Fibroblast of peridontal ligament (primary cell): ENCODE data around the gene C16orf54.
"Not testable (repeated sequence)": the region's sequence is repeated elsewhere in the genome, so short reads cannot be mapped to it uniquely, and the experiment has no call there.

ENCODE experiments used
- DNase-seq: peaks from one replicate; pipeline ENCODE4 v3.0.0-alpha.2; 2010; ENCODE audit errors: extremely low read depth

The C16orf54 gene

DNA sequence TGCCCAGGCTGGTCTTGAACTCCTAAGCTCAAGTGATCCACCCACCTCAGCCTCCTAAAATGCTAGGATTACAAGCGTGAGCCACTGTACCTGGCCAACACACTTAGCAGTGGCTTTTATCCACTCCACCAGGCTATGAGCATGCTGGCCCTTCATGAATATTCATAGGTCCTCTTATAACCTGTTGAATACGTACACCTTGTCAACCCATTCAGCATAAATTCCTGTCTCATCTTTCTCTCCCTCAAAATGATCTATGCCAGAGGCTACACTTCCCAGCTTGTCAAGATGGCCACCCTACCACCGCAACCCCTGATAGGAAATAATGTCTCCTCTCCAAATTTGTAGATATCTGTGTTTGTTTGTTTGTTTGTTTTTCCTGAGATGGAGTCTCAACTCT is 21.3 kb upstream of the C16orf54 start:
- DNase-seq: no peak

DNA sequence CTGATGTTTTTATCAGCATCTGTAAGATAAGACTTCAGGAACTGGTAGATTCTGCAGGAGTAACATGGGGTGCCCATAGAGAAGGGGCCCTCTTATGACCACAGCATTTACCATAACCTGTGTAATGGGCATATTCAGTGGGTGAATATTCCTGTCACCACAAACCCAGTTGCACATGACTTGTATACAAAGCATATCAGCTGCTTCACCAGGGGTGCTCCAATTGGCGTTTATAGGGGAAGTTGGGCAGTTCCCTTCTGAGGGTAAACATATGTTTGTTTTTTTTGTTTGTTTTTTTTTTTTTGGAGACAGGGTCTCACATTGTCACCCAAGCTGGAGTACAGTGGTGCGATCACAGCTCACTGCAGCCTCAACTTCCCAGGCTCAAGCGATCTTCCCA is 20.8 kb upstream of the C16orf54 start:
- DNase-seq: no peak

DNA sequence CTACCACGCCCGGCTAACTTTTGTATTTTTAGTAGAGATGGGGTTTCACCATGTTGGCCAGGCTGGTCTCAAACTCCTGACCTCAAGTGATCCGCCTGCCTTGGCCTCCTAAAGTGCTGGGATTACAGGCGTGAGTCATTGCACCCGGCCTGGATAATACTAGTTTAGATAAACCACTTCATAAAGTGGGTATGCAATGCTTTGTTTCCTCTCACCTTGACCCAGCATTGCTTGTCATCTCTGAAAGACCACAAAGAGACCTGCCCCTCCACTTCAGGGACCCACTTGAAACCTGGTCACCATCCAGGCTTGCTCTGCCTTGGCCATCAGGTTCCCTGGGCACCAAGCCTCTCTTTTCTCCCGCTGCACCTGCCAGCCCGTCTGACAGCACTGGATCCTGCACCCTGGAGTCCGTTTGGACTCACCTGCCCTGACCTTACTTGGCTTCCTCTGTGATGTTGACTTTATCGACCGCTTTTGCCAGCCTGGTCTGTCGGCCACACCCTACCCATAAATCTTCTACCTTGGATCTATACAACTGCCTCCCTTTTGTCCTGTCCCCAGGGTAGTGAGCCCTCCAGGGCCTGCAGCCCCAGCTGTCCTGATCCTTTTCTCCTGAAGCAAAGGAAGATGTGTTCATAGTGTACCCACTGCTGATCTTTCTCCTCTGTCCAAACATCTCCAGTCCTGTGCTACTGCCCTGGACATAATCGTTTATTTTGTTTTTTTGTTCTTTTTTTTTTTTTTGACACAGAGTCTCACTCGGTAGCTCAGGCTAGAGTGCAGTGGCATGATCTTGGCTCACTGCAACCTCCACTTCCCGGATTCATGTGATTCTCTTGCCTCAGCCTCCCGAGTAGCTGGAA is 19.6 kb upstream of the C16orf54 start:
- no peak for DNase-seq

DNA sequence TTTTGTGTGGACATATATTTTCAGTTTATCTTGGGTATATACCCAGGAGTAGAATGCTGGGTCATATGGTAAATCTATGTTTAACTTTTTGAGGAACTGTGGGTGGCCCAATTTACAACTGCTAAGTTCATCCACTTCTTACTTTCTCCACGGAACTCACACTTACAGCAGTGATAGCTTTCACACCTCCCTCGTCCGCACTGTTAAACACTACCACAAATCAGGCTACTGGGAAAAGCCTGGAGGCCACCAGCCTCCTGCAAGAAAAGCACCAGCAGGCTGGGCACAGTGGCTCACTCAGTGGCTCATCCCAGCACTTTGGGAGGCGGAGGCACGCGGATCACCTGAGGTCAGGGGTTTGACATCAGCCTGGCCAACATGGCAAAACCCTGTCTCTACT is 17.5 kb upstream of the C16orf54 start:
- no peak for DNase-seq

DNA sequence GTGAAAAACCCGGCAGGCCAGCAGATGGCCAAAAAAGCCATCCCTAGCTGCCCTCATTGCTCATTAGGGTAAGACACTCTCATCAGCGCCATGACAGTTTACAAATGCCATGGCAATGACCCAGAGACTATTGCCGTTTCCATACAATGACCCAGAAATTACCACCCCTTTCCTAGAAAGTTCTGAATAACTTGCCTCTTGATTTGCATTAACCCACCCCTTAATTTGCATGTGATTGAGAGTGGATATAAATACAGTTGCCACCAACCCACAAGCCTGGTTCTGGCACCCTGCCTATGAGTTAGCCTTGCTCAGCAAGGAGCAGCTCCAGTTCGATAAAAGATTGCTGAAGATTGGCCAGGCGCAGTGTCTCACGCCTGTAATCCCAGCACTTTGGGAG is 16.1 kb upstream of the C16orf54 start:
- no peak for DNase-seq

DNA sequence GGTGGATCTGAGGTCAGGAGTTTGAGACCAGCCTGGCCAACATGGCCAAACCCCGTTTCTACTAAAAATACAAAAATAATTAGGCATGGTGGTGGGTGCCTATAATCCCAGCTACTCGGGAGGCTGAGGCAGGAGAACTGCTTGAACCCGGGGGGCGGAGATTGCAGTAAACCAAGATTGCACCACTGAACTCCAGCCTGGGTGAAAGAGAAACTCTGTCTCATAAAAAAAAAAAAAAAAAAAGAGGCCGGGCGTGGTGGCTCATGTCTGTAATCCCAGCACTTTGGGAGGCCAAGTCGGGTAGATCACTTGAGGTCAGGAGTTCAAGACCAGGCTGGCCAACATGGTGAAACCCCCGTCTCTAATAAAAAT is 15.5 kb upstream of the C16orf54 start:
- DNase-seq: not testable (repeated sequence)

DNA sequence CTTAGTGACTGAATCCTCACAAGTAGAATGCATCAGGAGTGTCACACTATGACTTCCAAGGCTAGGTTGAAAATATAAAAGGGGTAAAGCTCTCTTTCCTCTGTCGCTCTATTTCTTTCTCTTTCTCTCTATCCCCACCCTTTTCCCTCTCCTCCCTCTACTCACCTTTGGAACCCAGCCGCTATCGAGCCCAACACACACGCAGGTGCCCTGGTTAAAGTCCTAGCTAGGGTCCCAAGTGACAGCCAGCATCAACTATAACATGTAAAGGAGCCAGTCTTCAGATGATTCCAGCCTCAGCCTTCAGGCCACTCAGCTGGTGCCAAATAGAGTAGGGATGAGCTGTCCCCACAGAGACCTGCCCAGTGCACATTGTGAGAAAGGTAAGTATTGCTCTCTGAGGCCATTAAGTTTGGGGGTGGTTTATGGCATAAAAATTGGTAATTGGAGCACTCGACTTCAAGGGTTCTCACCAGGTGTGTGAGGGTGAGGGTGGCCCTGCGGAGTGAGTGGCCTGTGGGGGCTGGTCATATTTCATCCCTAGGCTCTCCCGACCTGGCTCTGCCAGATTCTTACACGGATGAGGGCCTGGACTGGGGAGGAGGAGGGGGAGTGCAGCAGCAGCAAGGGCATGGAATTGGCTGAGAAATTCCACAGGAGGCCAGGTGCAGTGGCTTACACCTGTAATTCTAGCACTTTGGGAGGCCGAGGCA is 14.9 kb upstream of the C16orf54 start:
- DNase-seq: no peak

DNA sequence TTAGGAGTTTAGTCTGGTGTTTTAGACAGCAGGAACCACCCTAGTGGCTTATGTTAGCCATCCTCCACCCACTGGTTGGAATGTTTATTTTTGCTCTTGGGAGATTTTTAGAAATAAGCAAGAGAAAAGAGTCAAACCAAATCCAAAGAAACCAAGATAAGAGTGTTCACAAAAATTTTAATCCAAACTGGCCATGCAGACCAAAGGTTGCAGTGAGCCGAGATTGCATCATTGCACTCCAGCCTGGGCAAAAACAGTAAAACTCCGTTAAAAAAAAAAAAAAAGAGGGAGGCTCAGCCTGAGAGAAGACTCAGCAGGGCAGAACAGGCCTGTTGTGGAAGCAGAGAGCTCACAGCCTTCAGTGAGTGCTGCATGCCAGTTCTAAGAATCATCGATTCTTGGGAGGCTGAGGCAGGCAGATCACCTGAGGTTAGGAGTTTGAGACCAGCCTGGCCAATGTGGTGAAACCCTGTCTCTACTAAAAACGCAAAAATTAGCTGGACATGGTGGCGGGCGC is 12.2 kb upstream of the C16orf54 start:
- peak; percentile 78 for DNase-seq

DNA sequence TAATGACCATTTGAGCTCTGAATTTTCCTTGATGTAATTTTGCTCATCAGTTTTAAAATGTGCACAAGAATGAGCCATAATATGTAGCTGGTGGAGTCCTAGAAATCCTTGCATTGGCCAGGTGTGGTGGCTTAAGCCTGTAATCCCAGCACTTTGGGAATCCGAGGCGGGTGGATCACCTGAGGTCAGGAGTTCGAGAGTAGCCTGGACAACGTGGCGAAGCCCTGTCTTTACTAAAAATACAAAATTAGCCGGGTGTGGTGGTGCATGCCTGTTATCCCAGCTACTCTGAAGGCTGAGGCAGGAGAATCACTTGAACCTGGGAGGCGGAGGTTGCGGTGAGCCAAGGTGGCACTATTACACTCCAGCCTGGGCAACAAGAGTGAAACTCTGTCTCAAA is 11.3 kb upstream of the C16orf54 start:
- DNase-seq: not testable (repeated sequence)

DNA sequence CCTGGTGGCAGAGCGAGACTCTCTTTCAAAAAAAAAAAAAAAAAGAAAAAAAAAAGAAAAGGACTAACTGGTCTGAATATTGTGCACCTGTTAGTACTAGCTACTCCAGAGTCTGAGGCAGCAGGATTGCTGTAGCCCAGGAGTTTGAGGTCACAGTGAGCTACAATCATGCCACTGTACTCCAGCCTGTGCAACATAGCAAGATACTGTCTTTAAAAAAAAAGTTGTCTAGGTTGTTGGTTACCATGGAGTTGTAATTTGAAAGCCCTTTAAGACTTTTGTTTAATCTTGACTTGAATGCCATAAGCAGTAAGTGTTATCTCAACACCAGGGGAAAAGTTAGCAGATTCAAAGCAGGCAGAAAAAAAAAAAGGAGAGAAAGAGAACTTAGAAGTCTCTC is 10.9 kb upstream of the C16orf54 start:
- no peak for DNase-seq

DNA sequence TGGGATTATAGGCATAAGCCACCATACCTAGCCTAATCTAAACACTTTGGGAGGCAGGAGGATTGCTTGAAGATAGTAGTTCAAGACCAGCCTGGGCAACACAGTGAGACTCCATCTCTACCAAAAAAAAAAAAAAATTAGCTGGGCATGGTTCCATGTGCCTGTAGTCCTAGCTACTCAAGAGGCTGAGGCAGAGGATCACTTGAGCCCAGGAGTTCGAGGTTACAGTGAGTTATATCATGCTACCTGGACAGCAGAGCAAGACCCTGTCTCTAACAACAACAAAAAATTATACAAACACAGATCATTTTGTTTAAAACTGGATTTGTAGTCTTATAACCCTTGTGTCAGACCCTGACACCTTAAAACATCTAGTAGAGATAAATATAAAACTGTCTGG is 7.7 kb upstream of the C16orf54 start:
- no peak for DNase-seq

DNA sequence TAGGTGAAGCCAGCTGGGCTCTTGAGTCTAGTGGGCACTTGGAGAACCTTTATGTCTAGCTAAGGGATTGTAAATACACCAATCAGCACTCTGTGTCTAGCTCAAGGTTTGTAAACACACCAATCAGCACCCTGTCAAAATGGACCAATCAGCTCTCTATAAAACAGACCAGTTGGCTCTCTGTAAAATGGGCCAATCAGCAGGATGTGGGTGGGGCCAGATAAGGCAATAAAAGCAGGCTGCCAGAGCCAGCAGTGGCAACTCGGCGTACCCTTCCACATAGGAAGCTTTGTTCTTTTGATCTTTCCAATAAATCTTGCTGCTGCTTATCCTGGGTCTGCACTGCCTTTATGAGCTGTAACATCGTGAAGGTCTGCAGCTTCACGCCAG is 3.0 kb upstream of the C16orf54 start:
- DNase-seq: not testable (repeated sequence)

DNA sequence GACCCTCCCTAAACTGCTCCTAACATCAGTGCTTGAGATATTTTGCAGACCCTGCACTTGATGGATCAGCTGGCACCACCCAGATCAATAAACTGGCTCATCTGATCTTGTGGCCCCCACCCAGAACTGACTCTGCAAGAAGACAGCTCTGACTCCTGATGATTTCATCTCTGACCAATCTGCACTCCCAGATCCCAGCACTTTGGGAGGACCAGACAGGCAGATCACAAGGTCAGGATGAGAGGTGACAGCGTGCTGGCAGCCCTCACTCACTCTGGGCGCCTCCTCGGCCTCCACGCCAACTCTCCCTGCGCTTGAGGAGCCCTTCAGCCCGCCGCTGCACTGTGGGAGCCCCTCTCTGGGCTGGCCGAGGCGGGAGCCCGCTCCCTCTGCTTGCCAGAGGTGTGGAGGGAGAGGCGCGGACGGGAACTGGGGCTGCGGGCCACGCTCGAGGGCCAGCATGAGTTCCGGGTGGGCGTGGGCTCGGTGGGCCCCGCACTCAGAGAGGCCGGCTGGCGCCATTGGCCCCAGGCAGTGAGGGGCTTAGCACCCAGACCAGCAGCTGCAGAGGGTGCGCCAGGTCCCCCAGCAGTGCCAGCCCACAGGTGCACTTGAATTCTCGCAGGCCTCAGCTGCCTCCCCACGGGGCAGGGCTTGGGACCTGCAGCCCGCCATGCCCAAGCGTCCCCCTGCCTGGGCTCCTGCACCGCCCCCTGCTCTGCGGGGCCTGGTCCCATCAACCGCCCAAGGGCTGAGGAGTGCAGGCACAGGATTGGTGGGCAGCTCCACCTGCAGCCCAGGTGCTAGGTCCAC is 2.4 kb upstream of the C16orf54 start:
- DNase-seq: no peak

DNA sequence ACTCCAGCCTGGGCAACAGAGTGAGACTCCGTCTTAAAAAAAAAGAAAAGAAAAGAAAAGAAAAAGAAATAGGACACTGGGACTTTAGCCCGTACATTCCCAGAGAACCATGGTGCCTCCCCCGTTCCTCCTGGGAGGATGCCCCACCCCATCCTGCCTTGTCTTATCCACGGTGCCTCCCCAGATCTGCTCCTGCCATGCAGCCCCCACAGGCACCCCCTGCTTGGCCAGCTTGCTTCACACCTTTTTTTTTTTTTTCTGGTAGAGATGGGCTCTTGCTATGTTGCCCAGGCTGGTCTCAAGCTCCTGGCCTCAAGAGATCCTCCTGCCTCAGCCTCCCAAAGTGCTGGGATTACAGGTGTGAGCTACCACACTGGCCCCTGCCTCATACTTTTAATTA is 728 bp upstream of the C16orf54 start:
- not testable (repeated sequence) for DNase-seq

DNA sequence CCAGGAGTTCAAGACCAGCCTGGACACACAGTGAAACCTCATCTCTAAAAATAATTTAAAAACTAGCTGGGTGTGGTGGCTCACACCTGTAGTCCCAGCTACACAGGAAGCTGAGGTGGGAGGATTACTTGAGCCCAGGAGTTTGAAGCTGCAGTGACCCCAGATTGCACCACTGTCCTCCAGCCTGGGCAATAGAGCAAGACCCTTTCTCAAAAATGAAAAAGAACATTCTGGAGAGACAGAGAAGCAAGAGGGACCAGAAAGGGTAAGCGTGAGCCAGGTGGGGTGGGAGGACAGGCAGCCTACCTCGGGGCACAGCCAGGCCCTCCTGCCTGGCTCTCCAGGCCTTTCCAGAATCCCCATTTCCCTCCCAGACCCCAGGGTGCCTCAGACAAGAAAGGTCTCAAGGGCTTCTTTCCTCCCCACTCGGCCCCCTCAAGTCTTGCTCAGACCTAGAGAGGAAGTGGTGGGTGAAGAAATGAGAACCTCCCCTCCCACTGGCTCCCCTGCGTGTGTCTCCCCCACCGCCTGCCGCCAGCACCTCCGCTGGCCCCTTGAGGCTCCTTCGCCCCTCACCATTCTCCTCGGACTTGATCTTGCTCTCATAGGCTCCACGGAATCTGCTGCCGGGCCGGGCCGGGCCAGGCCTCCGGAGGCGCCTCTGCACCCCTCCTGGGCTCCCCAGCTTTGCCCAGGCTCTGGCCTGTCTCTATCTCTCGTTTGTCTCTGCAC is 503 bp downstream of the C16orf54 start:
- no peak for DNase-seq

DNA sequence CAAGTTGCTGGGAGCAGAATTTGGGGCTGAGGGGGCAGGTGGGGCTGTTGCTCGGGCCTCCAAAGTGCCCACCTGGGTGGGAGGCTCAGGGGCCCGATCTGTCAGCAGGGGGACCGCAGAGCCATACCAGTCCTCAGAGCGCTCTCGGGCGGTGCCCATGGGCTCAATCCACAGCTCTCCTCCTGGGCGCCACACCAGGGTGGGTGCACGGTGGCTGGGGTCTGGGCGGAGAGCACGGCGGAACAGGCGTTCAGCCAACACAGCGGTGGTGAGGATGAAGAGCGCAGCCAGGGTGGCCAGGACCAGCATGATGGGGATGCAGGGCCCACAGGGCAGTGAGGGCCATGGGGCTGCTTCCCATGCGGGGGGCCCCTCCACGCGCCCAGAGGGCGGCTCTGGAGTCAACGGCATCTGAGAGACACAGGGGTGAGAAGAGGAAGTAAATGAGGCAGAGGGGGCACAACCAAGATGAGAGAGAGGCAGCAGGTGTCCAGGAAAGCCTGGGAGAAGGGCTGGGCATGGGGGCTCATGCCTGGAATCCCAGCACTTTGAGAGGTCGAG is 1.2 kb downstream of the C16orf54 start:
- no peak for DNase-seq

DNA sequence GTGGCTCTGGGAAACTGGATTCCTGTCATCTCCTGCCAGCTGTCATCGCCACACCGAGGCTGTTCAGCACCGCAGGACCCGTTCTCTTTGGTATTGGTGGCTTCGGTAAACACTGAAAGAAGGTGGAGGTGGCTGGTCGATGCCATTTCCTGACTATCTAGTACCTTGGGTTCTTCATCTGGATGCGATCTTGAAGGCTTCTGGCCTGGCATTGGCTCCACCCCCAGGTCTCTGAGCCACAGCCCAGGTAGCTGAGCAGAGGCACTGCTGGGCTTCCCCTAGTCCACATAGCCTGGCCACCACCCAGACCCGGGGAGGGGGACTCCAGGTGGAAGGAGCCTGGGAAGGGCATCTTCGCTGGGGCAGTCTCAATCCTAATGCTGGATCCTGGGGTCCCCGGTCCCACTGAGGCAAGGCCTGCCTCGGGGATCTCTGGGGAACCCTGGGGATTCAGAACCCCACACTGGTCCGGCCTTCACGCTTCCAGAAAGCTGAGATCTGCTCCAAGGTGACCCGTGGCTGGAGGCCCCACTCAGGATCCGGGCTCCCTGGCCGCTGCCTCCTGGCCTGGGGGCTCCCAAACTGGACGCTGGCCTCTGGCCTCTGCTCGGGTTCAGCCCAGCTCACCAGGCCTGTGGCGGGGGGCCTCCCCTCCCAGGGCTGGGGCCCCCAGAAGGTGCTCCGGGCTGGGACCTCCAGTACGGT is 1.8 kb downstream of the C16orf54 start:
- DNase-seq: no peak

DNA sequence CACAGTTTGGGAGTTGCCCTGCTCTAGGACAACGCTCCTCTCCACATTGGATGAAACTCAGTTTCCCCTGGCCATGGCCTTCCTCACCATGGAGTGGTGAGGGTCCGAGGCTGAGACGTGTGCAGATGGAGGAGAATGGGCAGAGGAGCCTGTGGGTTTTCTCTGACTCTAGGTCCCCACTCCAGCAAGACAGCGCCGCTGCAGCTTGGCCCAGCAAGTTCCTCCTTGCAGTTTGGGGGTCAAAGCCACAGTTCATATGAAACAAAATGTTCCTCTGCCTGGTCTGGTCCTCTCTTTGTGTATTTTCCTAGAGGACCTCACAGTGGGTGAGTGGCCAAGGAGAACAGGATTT is 2.3 kb downstream of the C16orf54 start:
- no peak for DNase-seq

DNA sequence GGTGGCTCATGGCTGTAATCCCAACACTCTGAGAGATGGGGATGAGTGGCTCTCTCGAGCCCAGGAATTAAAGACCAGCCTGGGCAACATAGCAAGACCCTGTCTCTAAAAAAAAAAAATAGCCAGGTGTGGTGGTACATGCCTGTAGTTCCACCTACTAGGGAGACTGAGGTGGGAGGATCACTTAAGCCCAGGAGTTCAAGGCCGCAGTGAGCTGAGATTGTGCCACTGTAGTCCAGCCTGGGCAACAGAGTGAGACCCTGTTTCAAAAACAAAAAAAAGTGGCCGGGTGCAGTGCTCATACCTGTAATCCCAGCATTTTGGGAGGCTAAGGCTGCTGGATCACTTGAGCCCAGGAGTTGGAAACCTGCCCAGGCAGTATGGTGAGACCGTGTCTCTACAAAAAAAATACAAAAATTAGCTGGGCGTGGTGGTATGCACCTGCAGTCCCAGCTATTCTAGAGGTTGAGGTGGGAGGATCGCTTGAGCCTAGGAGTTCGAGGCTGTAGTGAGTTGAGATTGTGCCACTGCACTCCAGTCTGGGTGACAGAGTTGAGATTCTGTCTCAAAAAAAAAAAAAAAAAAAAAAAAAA is 3.0 kb downstream of the C16orf54 start:
- DNase-seq: no peak

DNA sequence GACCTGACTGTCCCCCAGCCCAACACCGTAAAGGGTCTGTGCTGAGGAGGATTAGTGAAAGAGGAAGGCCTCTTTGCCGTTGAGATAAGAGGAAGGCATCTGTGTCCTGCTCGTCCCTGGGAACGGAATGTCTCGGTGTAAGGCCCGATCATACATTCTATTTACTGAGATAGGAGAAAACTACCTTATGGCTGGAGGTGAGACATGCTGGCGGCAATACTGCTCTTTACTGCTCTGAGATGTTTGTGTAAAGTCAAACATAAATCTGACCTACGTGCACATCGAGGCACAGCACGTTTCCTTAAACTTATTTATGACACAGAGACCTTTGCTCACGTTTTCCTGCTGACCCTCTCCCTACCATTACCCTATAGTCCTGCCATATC is 5.2 kb downstream of the C16orf54 start:
- DNase-seq: not testable (repeated sequence)
